Dermis microvascular lymphatic vessel endothelial cell (primary cell): Measurements from ENCODE around the gene TMEM30A. TPM values are rescaled to one million over a fixed set of nuclear protein-coding genes. Genes with fewer than 3 reads are reported as not detected.

Experiments
- DNase-seq, 2 donors: peaks; one replicate each; pipeline versions ENCODE4 v3.0.0 to v3.0.0-alpha.2; 2010; ENCODE audit warnings: low read depth in 2 of 2
- total RNA-seq: library from RNA; depleted of rRNA; stranded (reverse); fragments of >200 nt; gene quantifications from 2 replicates; pipeline ENCODE4 v1.2.1, GENCODE V29; 2014

TMEM30A gene
- total RNA-seq, 1 donor from 2014 or later = 121 TPM

DNA sequence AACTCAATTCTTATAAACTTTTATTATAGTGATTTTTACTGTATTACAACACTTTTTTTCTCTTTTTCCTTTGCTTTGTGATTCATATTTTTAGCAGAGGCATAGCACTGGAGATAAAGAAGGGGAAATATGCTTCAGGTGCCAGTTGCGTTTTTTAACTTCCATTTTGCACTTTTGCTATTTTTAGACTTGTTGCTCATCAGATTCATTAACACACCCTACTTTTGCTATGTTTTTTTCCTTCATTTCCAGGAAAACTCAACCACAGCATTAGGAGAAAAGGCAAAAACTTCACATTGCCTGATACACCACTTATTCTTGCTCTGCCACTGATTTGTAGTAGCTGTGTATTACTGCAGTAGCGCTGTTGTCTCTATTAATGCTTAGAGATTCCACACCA, 8.0 kb upstream of the TMEM30A start:
- no peak for DNase-seq

DNA sequence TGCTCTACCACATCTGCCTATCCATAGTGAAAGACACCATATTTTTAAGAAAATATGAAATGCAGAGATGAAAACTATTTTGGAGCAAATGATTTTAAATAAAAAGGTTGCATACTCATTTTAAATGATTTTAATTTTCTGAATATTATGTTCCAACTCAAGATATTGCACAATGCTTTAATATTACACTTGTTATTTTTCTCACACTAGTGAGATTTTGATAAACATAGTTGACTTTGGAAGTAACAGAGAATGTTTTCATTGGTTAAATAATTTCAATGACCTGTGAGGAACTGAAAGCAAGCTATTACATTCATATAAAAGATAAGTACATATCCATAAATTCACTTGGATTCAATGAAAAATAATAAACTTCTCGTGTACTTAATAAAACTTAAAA, 7.2 kb upstream of the TMEM30A start:
- DNase-seq = no peak

GRCh38 chr6:75291331-75291730, 6.7 kb upstream of the TMEM30A start:
- no peak for DNase-seq

- DNase-seq = no peak
Observed at GRCh38 chr6:75290136-75290945, 5.7 kb upstream of the TMEM30A start.

DNA sequence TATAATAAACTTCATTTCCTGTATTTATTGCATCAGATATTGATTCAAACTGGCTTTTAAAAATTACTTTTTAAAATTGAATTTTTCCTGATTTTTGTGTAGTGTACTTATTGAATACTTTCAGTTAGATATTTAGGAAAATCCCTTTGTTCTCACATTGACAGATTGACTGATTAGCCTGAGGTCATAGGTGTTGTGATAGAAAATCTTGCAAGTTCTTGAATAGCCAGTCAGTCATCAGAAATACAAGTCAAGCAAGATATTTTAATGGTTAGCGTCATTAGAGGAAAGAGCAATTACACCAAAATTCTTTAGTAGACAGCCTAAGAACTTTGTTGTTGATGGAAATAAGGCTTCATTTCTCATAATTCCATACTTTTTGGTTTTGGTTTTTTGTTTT, 3.4 kb upstream of the TMEM30A start:
- DNase-seq = no peak

DNA sequence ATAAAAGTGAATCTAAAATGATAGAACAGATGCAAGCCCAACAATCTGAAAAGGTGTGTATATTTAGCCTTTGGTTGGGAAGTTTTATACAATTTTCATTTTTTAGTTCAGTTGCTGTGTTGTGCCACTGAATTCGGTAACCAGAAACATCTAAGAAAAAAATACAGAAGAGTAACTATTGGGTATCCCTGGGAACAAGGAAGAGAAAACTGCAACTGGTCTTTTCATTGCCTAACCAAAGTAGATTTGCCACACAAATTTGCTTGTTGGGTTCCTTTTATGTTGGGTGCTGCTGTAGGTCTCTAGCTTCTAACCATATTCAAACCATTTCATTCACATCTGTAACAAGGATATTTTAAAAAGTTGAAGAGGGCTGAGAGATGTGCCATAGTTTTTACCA, 2.8 kb upstream of the TMEM30A start:
- DNase-seq = no peak

GRCh38 chr6:75286955-75287354, 2.4 kb upstream of the TMEM30A start:
- no peak for DNase-seq

DNA sequence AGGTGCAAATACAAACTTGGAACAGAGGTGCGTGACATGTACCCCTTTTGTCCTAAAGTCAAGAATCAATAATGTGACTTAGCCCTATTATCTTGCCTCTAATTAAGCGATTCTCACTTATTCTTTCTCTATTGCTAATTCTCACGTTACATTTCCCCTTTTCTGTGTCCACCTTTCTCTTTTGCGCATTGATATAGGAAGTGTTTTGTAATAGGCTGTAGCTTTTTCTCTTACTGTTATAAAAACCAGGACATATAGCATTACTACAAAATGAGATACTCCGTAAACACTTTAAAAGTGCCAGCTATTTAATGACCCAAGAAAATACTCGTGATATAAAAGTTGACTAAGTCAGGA, 669 bp upstream of the TMEM30A start:
- peak; percentile 38 to 40 for DNase-seq

- peak in 1 of 2 donors; percentile 58 for DNase-seq
Observed at GRCh38 chr6:75283907-75284631, 523 bp downstream of the TMEM30A start.

DNA sequence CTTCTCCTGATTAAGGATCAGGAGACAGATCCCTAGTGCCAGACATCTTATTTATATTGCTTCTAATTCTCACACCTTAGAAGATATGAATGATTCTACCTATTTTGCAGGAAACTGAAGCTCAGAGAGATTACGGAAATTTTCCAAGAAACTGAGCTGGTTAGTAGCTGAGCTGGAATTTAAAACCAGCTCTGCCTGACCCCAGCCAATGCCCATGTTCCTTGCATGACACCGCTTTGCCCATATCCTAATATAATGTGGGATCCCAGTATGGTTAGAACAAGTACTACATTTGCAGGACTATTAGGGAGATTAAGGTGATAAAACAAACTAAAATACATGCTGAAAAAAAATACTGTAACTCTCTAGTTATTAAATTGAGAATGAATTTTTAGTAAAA, 1.9 kb downstream of the TMEM30A start:
- DNase-seq = no peak

DNA sequence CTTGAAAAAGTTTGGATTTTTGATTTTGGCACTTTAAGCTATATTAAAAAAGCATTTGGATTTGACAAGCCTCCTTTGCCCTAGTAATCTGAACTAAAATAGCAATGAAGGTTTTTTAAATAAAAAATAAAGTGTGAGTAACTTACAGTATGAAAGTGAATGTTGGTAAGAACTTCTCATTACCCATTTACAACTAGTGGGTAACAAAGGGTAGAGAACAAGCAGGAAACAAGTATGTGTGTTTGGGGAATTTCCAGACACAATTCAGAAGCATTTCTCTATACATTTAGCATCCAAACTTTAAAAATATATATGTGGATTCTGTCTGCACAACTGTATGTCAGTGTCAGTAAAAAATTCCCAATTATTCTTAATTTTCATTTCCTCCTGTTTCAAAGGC, 2.9 kb downstream of the TMEM30A start:
- DNase-seq = peak in 1 of 2 donors; percentile 45

DNA sequence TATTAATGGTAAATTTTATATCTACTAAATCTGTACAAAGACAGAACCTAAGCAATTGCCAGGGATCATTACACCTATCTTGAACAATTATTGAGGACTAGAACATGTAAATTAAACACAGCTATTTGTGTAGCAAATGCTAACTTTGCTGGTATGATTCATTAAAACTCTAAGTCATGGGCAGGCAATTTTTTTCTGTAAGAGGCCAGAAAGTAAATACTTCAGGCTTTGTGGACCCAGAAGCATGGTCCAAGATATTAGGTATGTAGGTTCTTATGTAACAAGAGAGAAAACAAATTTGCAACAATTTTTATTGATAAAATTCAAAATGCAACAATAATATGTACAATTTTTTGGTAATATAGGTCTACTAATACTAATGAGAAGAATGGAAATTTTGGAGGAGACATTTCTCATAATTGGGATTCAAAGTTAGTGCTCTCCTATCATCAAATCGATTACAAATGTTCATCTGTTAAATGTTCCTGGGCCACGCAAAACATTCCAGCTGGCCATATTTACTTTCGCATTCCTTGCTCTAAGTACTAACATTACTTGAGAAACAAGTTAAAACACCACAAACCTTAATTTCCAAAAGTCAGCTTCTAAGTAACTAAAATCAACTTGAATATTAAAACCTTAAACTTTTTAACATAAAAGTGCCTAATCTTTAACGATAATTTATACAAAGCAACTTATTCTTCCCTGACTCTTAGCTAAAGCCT, 4.3 kb downstream of the TMEM30A start:
- DNase-seq = no peak

DNA sequence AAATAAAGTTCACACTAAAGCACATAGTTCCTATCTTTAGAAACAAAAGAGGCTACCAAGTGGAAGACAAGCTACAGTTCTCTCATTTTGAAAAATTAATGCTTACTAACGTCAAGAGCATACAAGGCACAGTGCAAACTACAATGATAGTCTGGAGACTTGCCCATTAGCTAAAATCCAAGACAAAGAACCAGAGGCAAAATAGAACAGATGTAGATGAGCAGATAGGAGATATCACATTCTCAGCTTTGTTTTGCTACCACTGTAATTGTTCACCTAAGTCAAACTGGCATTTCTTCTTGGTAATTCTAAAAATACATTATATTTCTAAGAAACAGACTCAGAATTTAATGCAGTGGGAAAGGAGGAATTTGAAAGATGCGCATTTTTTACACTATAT, 5.2 kb downstream of the TMEM30A start:
- DNase-seq = peak in 1 of 2 donors; percentile 25

DNA sequence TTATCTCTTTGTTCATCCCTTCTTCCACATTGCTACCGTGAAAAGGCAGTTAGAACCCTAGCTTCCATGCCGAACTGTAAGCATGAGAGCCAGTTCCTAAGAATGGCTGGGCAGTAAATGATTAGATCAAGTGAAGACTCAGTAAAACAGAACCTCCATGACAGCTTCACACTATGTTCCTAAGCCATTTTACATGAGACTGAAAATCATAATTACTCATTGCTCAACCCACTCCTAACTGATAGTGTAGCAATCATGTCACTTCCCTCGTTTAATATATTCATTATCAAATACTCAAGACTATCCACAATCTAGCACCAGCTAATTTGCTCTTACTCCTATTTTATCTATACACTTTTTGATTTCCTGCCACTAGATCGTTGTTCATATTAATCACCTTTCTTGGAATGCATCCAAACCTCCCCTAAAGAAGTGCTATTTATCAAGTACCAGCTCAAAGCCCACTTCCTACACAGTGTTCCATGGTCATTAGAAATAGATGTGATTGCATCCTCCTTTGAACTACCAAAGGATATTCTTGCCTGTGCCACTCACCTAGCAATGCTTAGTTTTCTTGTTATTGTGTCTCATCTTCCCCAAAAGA, 6.0 kb downstream of the TMEM30A start:
- peak in 1 of 2 donors; percentile 37 for DNase-seq

GRCh38 chr6:75275067-75275466, 9.5 kb downstream of the TMEM30A start:
- DNase-seq = no peak

- DNase-seq = no peak
Observed at GRCh38 chr6:75273009-75273408, 11.6 kb downstream of the TMEM30A start.

- peak in 1 of 2 donors; percentile 36 for DNase-seq
Observed at GRCh38 chr6:75272145-75272840, 12.3 kb downstream of the TMEM30A start.

DNA sequence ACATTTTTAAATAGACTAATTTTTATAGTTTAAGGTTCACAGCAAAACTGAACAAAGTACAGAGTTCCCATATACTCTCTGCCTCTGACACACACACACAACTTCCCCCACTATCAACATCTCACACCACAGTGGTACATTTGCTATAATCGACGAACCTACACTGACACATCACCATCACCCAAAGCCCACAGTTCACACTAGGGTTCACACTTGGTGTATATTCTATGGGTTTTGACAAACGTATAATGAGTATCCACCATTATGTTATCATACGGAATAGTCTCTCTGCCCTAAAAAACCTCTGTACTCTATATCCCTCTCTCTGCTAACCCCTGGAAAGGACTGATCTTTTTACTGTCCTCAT, 15.6 kb downstream of the TMEM30A start:
- DNase-seq = no peak

- peak in 1 of 2 donors; percentile 55 for DNase-seq
Observed at GRCh38 chr6:75268121-75268987, 16.2 kb downstream of the TMEM30A start.

DNA sequence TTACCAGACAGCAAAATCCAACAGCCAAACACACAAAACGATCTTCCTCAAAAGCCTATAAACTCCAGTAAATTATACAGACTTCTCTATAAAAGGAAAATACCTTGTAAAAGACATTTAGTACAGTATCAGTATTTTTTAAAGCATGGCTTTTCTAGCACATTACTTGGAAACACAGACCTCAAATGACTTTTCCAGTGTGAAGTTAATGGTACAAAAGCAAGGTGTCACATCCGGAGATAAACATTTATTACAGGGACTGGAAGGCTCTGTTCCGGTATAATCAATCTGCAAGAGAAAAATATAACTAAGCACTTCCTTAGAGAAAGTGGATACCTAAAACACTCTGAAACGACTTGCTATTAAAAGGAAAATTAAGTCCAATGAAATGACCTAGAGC, 17.1 kb downstream of the TMEM30A start:
- peak in 1 of 2 donors; percentile 77 for DNase-seq
